ENCODE data around the gene ACSM3. TPM values are rescaled to one million over a fixed set of nuclear protein-coding genes. Genes with fewer than 3 reads are reported as not detected.
"Not testable (repeated sequence)": the region's sequence is repeated elsewhere in the genome, so short reads cannot be mapped to it uniquely, and the experiment has no call there.

The ACSM3 gene
- total RNA-seq, 1 experiment from 2014 or later, result 2.3 TPM

DNA sequence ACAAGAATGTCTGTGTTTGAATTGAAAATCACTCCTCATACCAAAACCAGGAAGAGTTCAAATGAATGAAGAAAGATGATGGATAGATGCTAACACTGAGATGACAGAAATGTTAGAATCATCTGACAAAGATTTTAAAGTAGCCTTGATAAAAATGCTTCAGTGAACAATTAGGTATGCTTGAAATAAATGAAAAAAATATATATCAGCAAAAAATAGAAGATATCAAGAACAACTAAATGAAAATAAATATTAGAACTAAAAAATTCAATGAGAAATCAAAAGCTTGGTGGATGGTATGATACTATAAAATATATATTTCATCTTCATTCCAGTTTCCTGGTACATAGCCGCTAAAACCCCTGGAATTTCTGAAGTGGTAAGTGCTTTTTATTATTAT lies 8.6 kb upstream of the ACSM3 start:
- DNase-seq (ENCODE audit: unreplicated experiment), result no peak
- no TSS peak for BruUV-seq (replicated peaks)
- Mint-ChIP-seq H3K9me3 (ENCODE audit: unreplicated experiment) (no peaks in the 10 kb centered on the region), H3K27ac (ENCODE audit: low read depth, unreplicated experiment) (no peak overlapping the region), H3K4me3 (ENCODE audit: unreplicated experiment) (no peak overlapping the region), H3K27me3 (ENCODE audit: insufficient read depth, unreplicated experiment) (peaks cover 39% of the 10 kb centered on the region), H3K36me3 (ENCODE audit: insufficient read depth, unreplicated experiment) (peaks cover 6% of the 10 kb centered on the region), H3K4me1 (ENCODE audit: insufficient read depth, unreplicated experiment) (no peaks in the 10 kb centered on the region)
- POLR2A ChIA-PET, result interaction anchor here (0.6 to 1.2 kb wide), 2 partner anchors 13 to 154 kb away, joined by 3 read pairs; partner anchors contain the start of gene THUMPD1
- CTCF ChIA-PET, result interaction anchor here (0.6 to 1.5 kb wide), 2 partner anchors 9 to 402 kb away, joined by 5 read pairs; partner anchors contain the start of gene ACSM3
- TF ChIP-seq CTCF (IDR thresholded peaks at IDR 0.05; ENCODE audit: unreplicated experiment), result no peak
- intact Hi-C loops (cut with micrococcal nuclease), result no loop called here

DNA sequence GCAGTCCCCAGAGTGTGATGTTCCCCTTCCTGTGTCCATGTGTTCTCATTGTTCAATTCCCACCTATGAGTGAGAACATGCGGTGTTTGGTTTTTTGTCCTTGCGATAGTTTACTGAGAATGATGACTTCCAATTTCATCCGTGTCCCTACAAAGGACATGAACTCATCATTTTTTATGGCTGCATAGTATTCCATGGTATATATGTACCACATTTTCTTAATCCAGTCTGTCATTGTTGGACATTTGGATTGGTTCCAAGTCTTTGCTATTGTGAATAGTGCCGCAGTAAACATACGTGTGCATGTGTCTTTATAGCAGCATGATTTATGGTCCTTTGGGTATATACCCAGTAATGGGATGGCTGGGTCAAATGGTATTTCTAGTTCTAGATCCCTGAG lies 8.0 kb upstream of the ACSM3 start:
- intact Hi-C loops (cut with micrococcal nuclease); H3K27ac Mint-ChIP-seq (ENCODE audit: low read depth, unreplicated experiment); POLR2A ChIA-PET; H3K36me3 Mint-ChIP-seq (ENCODE audit: insufficient read depth, unreplicated experiment); H3K4me1 Mint-ChIP-seq (ENCODE audit: insufficient read depth, unreplicated experiment); BruUV-seq (replicated peaks); H3K9me3 Mint-ChIP-seq (ENCODE audit: unreplicated experiment); DNase-seq (ENCODE audit: unreplicated experiment); H3K4me3 Mint-ChIP-seq (ENCODE audit: unreplicated experiment): not testable (repeated sequence)
- CTCF ChIA-PET, result interaction anchor here (0.6 kb wide), 1 partner anchor 401 kb away, joined by 5 read pairs; no protein-coding TSS in a partner anchor
- H3K27me3 Mint-ChIP-seq (ENCODE audit: insufficient read depth, unreplicated experiment), result peaks cover 39% of the 10 kb centered on the region

GRCh38 chr16:20760346-20760745 lies 3.5 kb upstream of the ACSM3 start:
- Mint-ChIP-seq H3K9me3 (ENCODE audit: unreplicated experiment) (no peaks in the 10 kb centered on the region), H3K36me3 (ENCODE audit: insufficient read depth, unreplicated experiment) (no peaks in the 10 kb centered on the region), H3K27me3 (ENCODE audit: insufficient read depth, unreplicated experiment) (no peaks in the 10 kb centered on the region), H3K4me3 (ENCODE audit: unreplicated experiment) (no peak overlapping the region), H3K27ac (ENCODE audit: low read depth, unreplicated experiment) (no peak overlapping the region), H3K4me1 (ENCODE audit: insufficient read depth, unreplicated experiment) (peaks cover 12% of the 10 kb centered on the region)
- intact Hi-C loops (cut with micrococcal nuclease), result no loop called here
- TF ChIP-seq CTCF (IDR thresholded peaks at IDR 0.05; ENCODE audit: unreplicated experiment), result no peak
- no TSS peak for BruUV-seq (replicated peaks)
- ChIA-PET POLR2A (no interaction called here), CTCF (interaction anchor here (0.6 to 1.2 kb wide), 2 partner anchors 20 to 178 kb away, joined by 4 to 6 read pairs; no protein-coding TSS in a partner anchor)
- no peak for DNase-seq (ENCODE audit: unreplicated experiment)

DNA sequence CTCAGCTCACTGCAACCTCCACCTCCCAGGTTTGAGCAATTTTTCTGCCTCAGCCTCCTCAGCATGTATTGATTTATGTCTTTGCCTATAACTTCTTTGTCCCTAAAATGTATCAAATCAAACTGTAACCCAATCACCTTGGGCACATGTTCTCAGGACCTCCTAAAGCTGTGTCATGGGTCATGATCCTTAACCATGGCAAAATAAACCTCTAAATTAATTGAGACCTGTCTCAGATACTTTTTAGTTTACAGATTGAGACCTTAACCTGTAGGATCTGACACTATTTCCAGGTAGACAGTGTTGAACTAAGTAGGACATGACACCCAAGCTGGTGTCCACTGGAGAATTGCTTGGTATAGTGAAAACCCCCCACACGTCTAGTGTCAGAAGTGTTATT lies 2.6 kb upstream of the ACSM3 start:
- Mint-ChIP-seq H3K27ac (ENCODE audit: low read depth, unreplicated experiment) (no peak overlapping the region), H3K27me3 (ENCODE audit: insufficient read depth, unreplicated experiment) (no peaks in the 10 kb centered on the region), H3K4me3 (ENCODE audit: unreplicated experiment) (no peak overlapping the region), H3K9me3 (ENCODE audit: unreplicated experiment) (no peaks in the 10 kb centered on the region), H3K4me1 (ENCODE audit: insufficient read depth, unreplicated experiment) (peaks cover 12% of the 10 kb centered on the region), H3K36me3 (ENCODE audit: insufficient read depth, unreplicated experiment) (no peaks in the 10 kb centered on the region)
- TF ChIP-seq CTCF (IDR thresholded peaks at IDR 0.05; ENCODE audit: unreplicated experiment), result no peak
- intact Hi-C loops (cut with micrococcal nuclease), result no loop called here
- ChIA-PET POLR2A (no interaction called here), CTCF (interaction anchor here (0.5 to 1.2 kb wide), 3 partner anchors 11 to 28 kb away, joined by 3 to 6 read pairs (median 3); no protein-coding TSS in a partner anchor)
- DNase-seq (ENCODE audit: unreplicated experiment), result no peak
- no TSS peak for BruUV-seq (replicated peaks)

Data from MCF 10A (cell line).